Ovary (tissue), 9 donors: Measurements from ENCODE around the gene MCIDAS. TPM values are rescaled to one million over a fixed set of nuclear protein-coding genes. Genes with fewer than 3 reads are reported as not detected.
A peak's percentile ranks its signal among the peaks of the same experiment; 100 is the strongest.

Experiments used
- DNase-seq, 5 donors: peaks; one replicate each; pipeline ENCODE4 v3.0.0-alpha.2; 2019 to 2020
- H3K27ac ChIP-seq, 2 donors: fragments of 200-600 bp; one replicate each; pipeline versions ENCODE4 v1.5.1 to v1.8.0; 2019 to 2022
- H3K27me3 ChIP-seq: fragments of 200-600 bp; one replicate; pipeline ENCODE4 v1.8.0; 2022
- H3K36me3 ChIP-seq: fragments of 200-600 bp; sonication (generic); one replicate; pipeline ENCODE4 v1.5.1; 2019
- H3K4me1 ChIP-seq: one replicate; pipeline ENCODE4 v1.8.1; 2013; ENCODE audit warnings: mild to moderate bottlenecking, moderate library complexity; ENCODE audit not compliant: insufficient read depth
- H3K4me3 ChIP-seq: fragments of 200-600 bp; sonication (generic); one replicate; pipeline ENCODE4 v1.5.1; 2017
- H3K9me3 ChIP-seq, 2 donors: fragments of 200-600 bp in 1 of 2; sonication (generic) in 1 of 2; one replicate each; pipeline versions ENCODE4 v1.5.1 to v1.8.1; 2013 to 2019; ENCODE audit warnings: mild to moderate bottlenecking in 1 of 2, moderate library complexity in 1 of 2
- CTCF ChIP-seq, 3 donors: fragments of 450-650 bp in 2 of 3; fragments of 200-600 bp in 1 of 3; IDR thresholded peaks; one replicate each; pipeline versions ENCODE4 v1.5.1 to v1.8.0; 2016 to 2022; ENCODE audit warnings: antibody characterized with exemption in 3 of 3, mild to moderate bottlenecking in 1 of 3
- EP300 ChIP-seq: sonication (generic); formaldehyde crosslinking; IDR thresholded peaks from one replicate; pipeline ENCODE4 v1.6.1; 2017; ENCODE audit warnings: antibody characterized with exemption
- POLR2A ChIP-seq: fragments of 450-650 bp; IDR thresholded peaks from one replicate; pipeline ENCODE4 v1.6.1; 2017; ENCODE audit warnings: antibody characterized with exemption, mild to moderate bottlenecking, moderate library complexity
- whole genome bisulfite sequencing, 3 donors: extraction: QIAGEN DNeasy Blood & Tissue Kit in 1 of 3; methylation state at CpG; one replicate each; pipeline versions ENCODE4 v1.1.5 to v1.1.7; 2013 to 2017; 5-methylcytosine and 5-hydroxymethylcytosine counted together
- intact Hi-C, 4 donors: fragments of 100-400 bp; cut with DNase I; formaldehyde crosslinking; loops; one replicate each; pipeline versions ENCODE4 v1.11.0 to v1.15.1; 2022 to 2023
- polyA plus RNA-seq, 2 donors: library from polyadenylated mRNA; stranded (reverse); fragments of 200-250 nt in 1 of 2; fragments of 350-450 nt in 1 of 2; fragmentation: Illumina TruSeq in 1 of 2; extraction: RNeasy Lipid Tissue Mini Kit (QIAGEN cat#74804) in 1 of 2; gene quantifications; one replicate each; pipeline ENCODE4 v1.2.3, GENCODE V29; 2013 to 2014
- total RNA-seq, 7 donors: library from RNA; depleted of rRNA in 2 of 7; stranded (reverse); fragments of >200 nt in 2 of 7; fragmentation: NEBNext Ultra II Directional in 3 of 7; extraction: Animal tissue kit (Norgen Biotek cat#: 25700) in 3 of 7; gene quantifications; one replicate each; pipeline versions ENCODE4 v1.1.0 to v1.2.4, GENCODE V29; 2016 to 2023
- donor health status: DM: no; HTN: no; CAD: no; lungs with moderate emphysema.
- donor health status: DM: no; HTN: no; CAD: no.
- donor health status: Bipolar disorder and iron deficiency.
- donor health status: DM: yes; HTN: yes; CAD: no.
- donor health status: DM: no; HTN: no; CAD: no.
- donor health status: DM: yes; HTN: yes; CAD: no.

The MCIDAS gene
- total and polyA plus RNA-seq, 9 donors: 0.10 to 1.5 TPM; not detected in 7

GRCh38 chr5:55226027-55226933 is 835 bp downstream of the MCIDAS start:
- intact Hi-C loops: no loop called here
- TF ChIP-seq CTCF (IDR thresholded peaks at IDR 0.05): no peak
- no peak for TF ChIP-seq EP300
- TF ChIP-seq POLR2A: no peak
- WGBS, 3 donors: 3 to 5% (median 4%) methylated on average over 46 to 54 of the region's 54 CpGs
- Histone ChIP-seq H3K4me1 (peaks cover 7% of the 10 kb centered on the region), H3K36me3 (no peaks in the 10 kb centered on the region), H3K4me3 (peak overlapping the region; percentile 29), H3K9me3 (no peaks in the 10 kb centered on the region), H3K27ac (no peak overlapping the region), H3K27me3 (no peaks in the 10 kb centered on the region)
- peak; percentile 28 to 67 (median 47) for DNase-seq

- no peaks in the 10 kb centered on the region for H3K36me3 ChIP-seq
- peaks cover 7% of the 10 kb centered on the region for H3K4me1 ChIP-seq
- no peak for DNase-seq
- H3K27ac ChIP-seq: no peak overlapping the region
- no peaks in the 10 kb centered on the region for H3K9me3 ChIP-seq
- TF ChIP-seq EP300 (no peak), POLR2A (no peak)
- H3K4me3 ChIP-seq: no peak overlapping the region
- peaks cover 2% of the 10 kb centered on the region for H3K27me3 ChIP-seq
- intact Hi-C loops: no loop called here
Observed at GRCh38 chr5:55225346-55225745, 1.8 kb downstream of the MCIDAS start.

GRCh38 chr5:55223812-55224240 is 3.3 kb downstream of the MCIDAS start:
- Histone ChIP-seq H3K4me1 (peaks cover 7% of the 10 kb centered on the region), H3K4me3 (no peak overlapping the region), H3K36me3 (no peaks in the 10 kb centered on the region), H3K27ac (no peak overlapping the region), H3K9me3 (no peaks in the 10 kb centered on the region), H3K27me3 (peaks cover 2% of the 10 kb centered on the region)
- no peak for TF ChIP-seq CTCF (IDR thresholded peaks at IDR 0.05)
- TF ChIP-seq POLR2A: no peak
- no peak for TF ChIP-seq EP300
- intact Hi-C loops: no loop called here
- no peak for DNase-seq
- WGBS, 3 donors: 63 to 71% (median 65%) methylated on average over 7 of the region's 7 CpGs

- Histone ChIP-seq H3K4me1 (peaks cover 7% of the 10 kb centered on the region), H3K27me3 (peaks cover 2% of the 10 kb centered on the region), H3K27ac (no peak overlapping the region), H3K4me3 (no peak overlapping the region), H3K36me3 (no peaks in the 10 kb centered on the region), H3K9me3 (no peaks in the 10 kb centered on the region)
- intact Hi-C loops: no loop called here
- TF ChIP-seq EP300 (no peak), CTCF (IDR thresholded peaks at IDR 0.05) (no peak), POLR2A (no peak)
- no peak for DNase-seq
- 14 to 21% (median 17%) methylated on average over 44 to 61 of the region's 61 CpGs for WGBS, 3 donors
Observed at GRCh38 chr5:55222985-55223811, 3.9 kb downstream of the MCIDAS start.
